Fibroblast of lung (primary cell): ENCODE results near the gene PRCP. TPM values are rescaled to one million over a fixed set of nuclear protein-coding genes. Genes with fewer than 3 reads are reported as not detected.
A peak's percentile ranks its signal among the peaks of the same experiment; 100 is the strongest.

Source experiments
- DNase-seq, 2 donors: peaks; one replicate each; pipeline versions ENCODE4 v3.0.0 to v3.0.0-alpha.2; 2010; ENCODE audit warnings: low read depth in 2 of 2
- H2AFZ ChIP-seq: 2 replicates; pipeline ENCODE4 v1.5.1; 2012; ENCODE audit warnings: low read length, control low read depth, inconsistent platforms
- H3K27ac ChIP-seq: 2 replicates; pipeline ENCODE4 v1.5.1; 2011; ENCODE audit warnings: low read length, control low read depth; ENCODE audit not compliant: insufficient read depth
- H3K27me3 ChIP-seq: 2 replicates; pipeline ENCODE4 v1.5.1; 2011; ENCODE audit warnings: mild to moderate bottlenecking, low read length; ENCODE audit not compliant: control insufficient read depth, insufficient read depth
- H3K36me3 ChIP-seq: 2 replicates; pipeline ENCODE4 v1.5.1; 2011; ENCODE audit warnings: low read length; ENCODE audit not compliant: control insufficient read depth, insufficient read depth
- H3K4me1 ChIP-seq: 2 replicates; pipeline ENCODE4 v1.5.1; 2011; ENCODE audit warnings: low read length; ENCODE audit not compliant: control insufficient read depth, insufficient read depth; ENCODE audit errors: extremely low read depth
- H3K4me2 ChIP-seq: 2 replicates; pipeline ENCODE4 v1.5.1; 2011; ENCODE audit warnings: low read length, control low read depth; ENCODE audit not compliant: insufficient read depth; ENCODE audit errors: extremely low read depth
- H3K4me3 ChIP-seq, 4 experiments: fragments of 200-600 bp in 1 of 4; sonication (generic) in 1 of 4; replicated peaks in 1 of 4; 2 replicates each; pipeline ENCODE4 v1.5.1; 2011 to 2016; ENCODE audit warnings: low read length in 4 of 4, low read depth in 3 of 4, mild to moderate bottlenecking in 3 of 4, control low read depth in 2 of 4, inconsistent platforms in 1 of 4, mixed read lengths in 1 of 4; ENCODE audit not compliant: insufficient read depth in 1 of 4; ENCODE audit errors: control extremely low read depth in 1 of 4
- H3K79me2 ChIP-seq: 2 replicates; pipeline ENCODE4 v1.5.1; 2012; ENCODE audit warnings: mild to moderate bottlenecking, low read length, inconsistent platforms; ENCODE audit not compliant: control insufficient read depth, insufficient read depth
- H3K9ac ChIP-seq: 2 replicates; pipeline ENCODE4 v1.5.1; 2011; ENCODE audit warnings: mild to moderate bottlenecking, low read length, control low read depth; ENCODE audit not compliant: insufficient read depth
- H3K9me3 ChIP-seq: 2 replicates; pipeline ENCODE4 v1.5.1; 2012; ENCODE audit warnings: low read depth, low read length; ENCODE audit not compliant: control insufficient read depth, insufficient read depth
- H4K20me1 ChIP-seq: 2 replicates; pipeline ENCODE4 v1.5.1; 2011; ENCODE audit warnings: low read length; ENCODE audit not compliant: control insufficient read depth, insufficient read depth; ENCODE audit errors: extremely low read depth
- EZH2 ChIP-seq: IDR thresholded peaks from 2 replicates; pipeline ENCODE4 v1.5.1; 2012; ENCODE audit warnings: low read length, control low read depth, mild to moderate bottlenecking; ENCODE audit errors: missing control alignments
- polyA plus RNA-seq, 2 donors: library from polyadenylated mRNA; depleted of rRNA in 1 of 2; stranded (reverse) in 1 of 2; unstranded in 1 of 2; fragments of >200 nt; gene quantifications; 2 replicates each; pipeline ENCODE4 v1.2.1, GENCODE V29; 2011 to 2012; ENCODE audit warnings: missing spikeins in 1 of 2
- total RNA-seq: library from RNA; depleted of rRNA; stranded (reverse); fragments of >200 nt; gene quantifications from 2 replicates; pipeline ENCODE4 v1.2.1, GENCODE V29; 2014
- TF ChIP-seq, protein P1 (sequence below), 2 donors: IDR thresholded peaks in 1 of 2; conservative IDR thresholded peaks in 1 of 2; 1 replicate in 1 of 2; 2 replicates in 1 of 2; pipeline ENCODE4 v1.5.1; 2011 to 2012; ENCODE audit warnings: low read length in 2 of 2, control low read depth in 1 of 2, inconsistent platforms in 1 of 2, low read depth in 1 of 2, mild to moderate bottlenecking in 1 of 2

PRCP gene
- total and polyA plus RNA-seq, 2 donors (not counting 1 experiment from before 2014, with no cell fraction given): 107 to 167 TPM

DNA sequence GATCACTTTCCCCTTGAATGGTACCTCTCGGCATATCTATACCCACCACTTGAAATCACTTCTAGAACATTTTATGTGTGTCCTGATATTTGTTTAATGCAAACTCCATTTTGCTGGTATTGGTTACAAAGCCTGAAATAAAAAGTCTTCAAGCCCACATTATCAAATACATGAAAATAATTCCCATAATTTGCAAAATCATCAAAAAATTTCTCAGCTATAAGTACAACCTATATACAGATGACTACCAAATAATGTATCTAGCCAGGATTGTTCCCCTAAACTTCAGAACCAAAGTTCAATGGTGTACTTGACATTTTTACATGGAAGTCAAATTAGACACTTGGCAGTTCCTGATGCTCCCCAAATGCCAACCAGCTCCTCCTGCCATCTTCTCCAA is 71.8 kb downstream of the PRCP start:
- no peaks in the 10 kb centered on the region for H3K79me2 ChIP-seq
- no peak overlapping the region for H3K4me3 ChIP-seq
- no peaks in the 10 kb centered on the region for H3K9me3 ChIP-seq
- DNase-seq: no peak
- H3K27me3 ChIP-seq: no peaks in the 10 kb centered on the region
- no peak overlapping the region for H3K9ac ChIP-seq
- H3K36me3 ChIP-seq: no peaks in the 10 kb centered on the region
- H4K20me1 ChIP-seq: no peaks in the 10 kb centered on the region
- no peak overlapping the region for H3K4me2 ChIP-seq
- no peak for TF ChIP-seq EZH2
- TF ChIP-seq, protein P1, sequence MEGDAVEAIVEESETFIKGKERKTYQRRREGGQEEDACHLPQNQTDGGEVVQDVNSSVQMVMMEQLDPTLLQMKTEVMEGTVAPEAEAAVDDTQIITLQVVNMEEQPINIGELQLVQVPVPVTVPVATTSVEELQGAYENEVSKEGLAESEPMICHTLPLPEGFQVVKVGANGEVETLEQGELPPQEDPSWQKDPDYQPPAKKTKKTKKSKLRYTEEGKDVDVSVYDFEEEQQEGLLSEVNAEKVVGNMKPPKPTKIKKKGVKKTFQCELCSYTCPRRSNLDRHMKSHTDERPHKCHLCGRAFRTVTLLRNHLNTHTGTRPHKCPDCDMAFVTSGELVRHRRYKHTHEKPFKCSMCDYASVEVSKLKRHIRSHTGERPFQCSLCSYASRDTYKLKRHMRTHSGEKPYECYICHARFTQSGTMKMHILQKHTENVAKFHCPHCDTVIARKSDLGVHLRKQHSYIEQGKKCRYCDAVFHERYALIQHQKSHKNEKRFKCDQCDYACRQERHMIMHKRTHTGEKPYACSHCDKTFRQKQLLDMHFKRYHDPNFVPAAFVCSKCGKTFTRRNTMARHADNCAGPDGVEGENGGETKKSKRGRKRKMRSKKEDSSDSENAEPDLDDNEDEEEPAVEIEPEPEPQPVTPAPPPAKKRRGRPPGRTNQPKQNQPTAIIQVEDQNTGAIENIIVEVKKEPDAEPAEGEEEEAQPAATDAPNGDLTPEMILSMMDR (conservative IDR thresholded peaks at IDR 0.05 in 1 of 2, IDR thresholded peaks at IDR 0.05 in 1 of 2; ENCODE audit: low read depth in 1 of 2, low read length in 2 of 2): no peak
- no peak overlapping the region for H3K27ac ChIP-seq
- H3K4me1 ChIP-seq: no peaks in the 10 kb centered on the region
- H2AFZ ChIP-seq: no peak overlapping the region

- no peak for DNase-seq
- no peak overlapping the region for H3K9ac ChIP-seq
- no peak for TF ChIP-seq EZH2
- TF ChIP-seq, protein P1 (conservative IDR thresholded peaks at IDR 0.05 in 1 of 2, IDR thresholded peaks at IDR 0.05 in 1 of 2; ENCODE audit: low read depth in 1 of 2, low read length in 2 of 2): no peak
Measured at GRCh38 chr11:82826526-82826925, 73.7 kb downstream of the PRCP start.

GRCh38 chr11:82823647-82824619 is 76.3 kb downstream of the PRCP start:
- H3K4me2 ChIP-seq: no peak overlapping the region
- DNase-seq: peak in 1 of 2 donors; percentile 12

More at GRCh38 chr11:82826526-82826925, 73.7 kb downstream of the PRCP start:
- no peak overlapping the region for H3K27ac ChIP-seq
- H3K4me3 ChIP-seq: no peak overlapping the region
- H2AFZ ChIP-seq: no peak overlapping the region
- H3K4me2 ChIP-seq: no peak overlapping the region
- no peaks in the 10 kb centered on the region for H3K79me2 ChIP-seq
- no peaks in the 10 kb centered on the region for H3K27me3 ChIP-seq
- H3K9me3 ChIP-seq: no peaks in the 10 kb centered on the region
- H3K36me3 ChIP-seq: no peaks in the 10 kb centered on the region
- no peaks in the 10 kb centered on the region for H4K20me1 ChIP-seq
- no peaks in the 10 kb centered on the region for H3K4me1 ChIP-seq

More at GRCh38 chr11:82823647-82824619, 76.3 kb downstream of the PRCP start:
- no peaks in the 10 kb centered on the region for H3K79me2 ChIP-seq
- no peak for TF ChIP-seq EZH2
- TF ChIP-seq, protein P1 (conservative IDR thresholded peaks at IDR 0.05 in 1 of 2, IDR thresholded peaks at IDR 0.05 in 1 of 2; ENCODE audit: low read depth in 1 of 2, low read length in 2 of 2): no peak
- H3K27me3 ChIP-seq: no peaks in the 10 kb centered on the region
- H2AFZ ChIP-seq: no peak overlapping the region
- H3K36me3 ChIP-seq: no peaks in the 10 kb centered on the region
- H3K9ac ChIP-seq: no peak overlapping the region
- no peaks in the 10 kb centered on the region for H4K20me1 ChIP-seq
- H3K27ac ChIP-seq: no peak overlapping the region
- H3K9me3 ChIP-seq: no peaks in the 10 kb centered on the region
- no peaks in the 10 kb centered on the region for H3K4me1 ChIP-seq
- H3K4me3 ChIP-seq: no peak overlapping the region
